Measurements from ENCODE around the gene RGS10. TPM values are rescaled to one million over a fixed set of nuclear protein-coding genes. Genes with fewer than 3 reads are reported as not detected.

RGS10 gene
- total RNA-seq, 1 experiment from 2014 or later: 10.8 TPM

- no TSS peak for BruUV-seq (replicated peaks)
- CTCF ChIA-PET: interaction anchor here (0.7 kb wide), 1 partner anchor 19 kb away, joined by 5 read pairs; no protein-coding TSS in a partner anchor
- Mint-ChIP-seq H3K27me3 (ENCODE audit: unreplicated experiment) (no peaks in the 10 kb centered on the region), H3K4me1 (ENCODE audit: low read depth, unreplicated experiment) (peaks cover 29% of the 10 kb centered on the region), H3K27ac (ENCODE audit: unreplicated experiment) (no peak overlapping the region), H3K4me3 (ENCODE audit: low read depth, unreplicated experiment) (no peak overlapping the region), H3K36me3 (ENCODE audit: insufficient read depth, unreplicated experiment) (no peaks in the 10 kb centered on the region), H3K9me3 (ENCODE audit: low read depth, unreplicated experiment) (peaks cover 5% of the 10 kb centered on the region)
- DNase-seq: peak; percentile 67
- TF ChIP-seq CTCF (IDR thresholded peaks at IDR 0.05; ENCODE audit: unreplicated experiment): no peak
- intact Hi-C loops (cut with micrococcal nuclease; ENCODE audit: unreplicated experiment): no loop called here
Measured at GRCh38 chr10:119461380-119461779, 81.1 kb downstream of the RGS10 start.

- DNase-seq: no peak
- Mint-ChIP-seq H3K27ac (ENCODE audit: unreplicated experiment) (no peak overlapping the region), H3K4me1 (ENCODE audit: low read depth, unreplicated experiment) (peaks cover 29% of the 10 kb centered on the region), H3K9me3 (ENCODE audit: low read depth, unreplicated experiment) (peaks cover 5% of the 10 kb centered on the region), H3K4me3 (ENCODE audit: low read depth, unreplicated experiment) (no peak overlapping the region), H3K36me3 (ENCODE audit: insufficient read depth, unreplicated experiment) (no peaks in the 10 kb centered on the region), H3K27me3 (ENCODE audit: unreplicated experiment) (no peaks in the 10 kb centered on the region)
- no peak for TF ChIP-seq CTCF (IDR thresholded peaks at IDR 0.05; ENCODE audit: unreplicated experiment)
- CTCF ChIA-PET: no interaction called here
- intact Hi-C loops (cut with micrococcal nuclease; ENCODE audit: unreplicated experiment): no loop called here
- BruUV-seq (replicated peaks): no TSS peak
Measured at GRCh38 chr10:119460369-119461195, 81.9 kb downstream of the RGS10 start.

- Mint-ChIP-seq H3K4me3 (ENCODE audit: low read depth, unreplicated experiment) (no peak overlapping the region), H3K27me3 (ENCODE audit: unreplicated experiment) (no peaks in the 10 kb centered on the region), H3K36me3 (ENCODE audit: insufficient read depth, unreplicated experiment) (no peaks in the 10 kb centered on the region), H3K27ac (ENCODE audit: unreplicated experiment) (no peak overlapping the region), H3K4me1 (ENCODE audit: low read depth, unreplicated experiment) (peaks cover 29% of the 10 kb centered on the region), H3K9me3 (ENCODE audit: low read depth, unreplicated experiment) (peaks cover 5% of the 10 kb centered on the region)
- DNase-seq: no peak
- intact Hi-C loops (cut with micrococcal nuclease; ENCODE audit: unreplicated experiment): no loop called here
- BruUV-seq (replicated peaks): no TSS peak
- CTCF ChIA-PET: no interaction called here
- TF ChIP-seq CTCF (IDR thresholded peaks at IDR 0.05; ENCODE audit: unreplicated experiment): no peak
Measured at GRCh38 chr10:119459681-119460340, 82.7 kb downstream of the RGS10 start.

GRCh38 chr10:119457966-119458766 lies 84.4 kb downstream of the RGS10 start:
- no TSS peak for BruUV-seq (replicated peaks)
- no peaks in the 10 kb centered on the region for H3K36me3 Mint-ChIP-seq (ENCODE audit: insufficient read depth, unreplicated experiment)
- peaks cover 29% of the 10 kb centered on the region for H3K4me1 Mint-ChIP-seq (ENCODE audit: low read depth, unreplicated experiment)
- CTCF ChIA-PET: interaction anchor here (0.7 to 1.5 kb wide), 2 partner anchors 32 to 81 kb away, joined by 3 read pairs; no protein-coding TSS in a partner anchor
- no peak for DNase-seq
- peaks cover 5% of the 10 kb centered on the region for H3K9me3 Mint-ChIP-seq (ENCODE audit: low read depth, unreplicated experiment)
- H3K27me3 Mint-ChIP-seq (ENCODE audit: unreplicated experiment): no peaks in the 10 kb centered on the region
- no peak overlapping the region for H3K4me3 Mint-ChIP-seq (ENCODE audit: low read depth, unreplicated experiment)
- TF ChIP-seq CTCF (IDR thresholded peaks at IDR 0.05; ENCODE audit: unreplicated experiment): no peak
- no peak overlapping the region for H3K27ac Mint-ChIP-seq (ENCODE audit: unreplicated experiment)
- intact Hi-C loops (cut with micrococcal nuclease; ENCODE audit: unreplicated experiment): no loop called here
